Measurements from ENCODE around the gene AKAP5.

Gene AKAP5

GRCh38 chr14:64439141-64439540 is 26.2 kb upstream of the AKAP5 start:
- no peak overlapping the region for H2AFZ ChIP-seq (ENCODE audit: low read depth, low read length)
- peak overlapping the region; percentile 86 for H2BK5ac ChIP-seq (ENCODE audit: low read depth, low read length, poor library complexity, severe bottlenecking)
- H3K9ac ChIP-seq (ENCODE audit: low read length): no peak overlapping the region
- H3K4ac ChIP-seq (ENCODE audit: low read depth in 1 of 2, low read length in 2 of 2): no peak overlapping the region
- H3K18ac ChIP-seq (ENCODE audit: low read depth in 1 of 2, low read length in 2 of 2): no peak overlapping the region
- peaks cover 18 to 75% of the 10 kb centered on the region in 2 experiments for H3K36me3 ChIP-seq (ENCODE audit: control insufficient read depth in 1 of 2, insufficient read depth in 2 of 2, low read depth in 1 of 2, low read length in 2 of 2)
- WGBS: 94% methylated on average over 6 of the region's 6 CpGs
- peak overlapping the region; percentile 28 for H2AK5ac ChIP-seq (ENCODE audit: low read length, severe bottlenecking)
- DNase-seq: no peak
- H3K4me1 ChIP-seq (ENCODE audit: control insufficient read depth, insufficient read depth, low read depth, low read length): peaks cover 8% of the 10 kb centered on the region
- no peak overlapping the region for H2BK120ac ChIP-seq (ENCODE audit: low read depth, low read length)
- H3K9me3 ChIP-seq (ENCODE audit: control insufficient read depth, low read length): no peaks in the 10 kb centered on the region
- no peak overlapping the region for H4K8ac ChIP-seq (ENCODE audit: low read length)
- H2BK12ac ChIP-seq (ENCODE audit: low read length in 2 of 2): no peak overlapping the region
- H2BK15ac ChIP-seq (ENCODE audit: low read depth, poor library complexity, severe bottlenecking): no peak overlapping the region
- H3K4me3 ChIP-seq (ENCODE audit: insufficient read depth in 1 of 2, low read depth in 1 of 2, low read length in 2 of 2): no peak overlapping the region
- H3K27me3 ChIP-seq (ENCODE audit: control insufficient read depth in 1 of 2, insufficient read depth in 1 of 2, low read length in 2 of 2): no peaks in the 10 kb centered on the region
- no peak overlapping the region for H3K14ac ChIP-seq (ENCODE audit: low read length in 2 of 2)
- H3K23ac ChIP-seq (ENCODE audit: low read length in 2 of 2): no peak overlapping the region
- H3K4me2 ChIP-seq (ENCODE audit: low read length, poor library complexity, severe bottlenecking): no peak overlapping the region
- H3K27ac ChIP-seq (ENCODE audit: low read length, poor library complexity, severe bottlenecking): peak overlapping the region; percentile 88
- H4K91ac ChIP-seq (ENCODE audit: low read length): no peak overlapping the region
- H3K79me1 ChIP-seq (replicated peaks; ENCODE audit: low read length, poor library complexity, severe bottlenecking): peaks cover 7% of the 10 kb centered on the region

- H2BK12ac ChIP-seq (ENCODE audit: low read length in 2 of 2): no peak overlapping the region
- peaks cover 18 to 77% of the 10 kb centered on the region in 2 experiments for H3K36me3 ChIP-seq (ENCODE audit: control insufficient read depth in 1 of 2, insufficient read depth in 2 of 2, low read depth in 1 of 2, low read length in 2 of 2)
- no peak overlapping the region for H3K4me3 ChIP-seq (ENCODE audit: insufficient read depth in 1 of 2, low read depth in 1 of 2, low read length in 2 of 2)
- H3K9ac ChIP-seq (ENCODE audit: low read length): no peak overlapping the region
- no peak overlapping the region for H3K23ac ChIP-seq (ENCODE audit: low read length in 2 of 2)
- H3K14ac ChIP-seq (ENCODE audit: low read length in 2 of 2): no peak overlapping the region
- no peak overlapping the region for H2AFZ ChIP-seq (ENCODE audit: low read depth, low read length)
- H3K27ac ChIP-seq (ENCODE audit: low read length, poor library complexity, severe bottlenecking): no peak overlapping the region
- H4K91ac ChIP-seq (ENCODE audit: low read length): no peak overlapping the region
- H2BK5ac ChIP-seq (ENCODE audit: low read depth, low read length, poor library complexity, severe bottlenecking): no peak overlapping the region
- no peak overlapping the region for H2AK5ac ChIP-seq (ENCODE audit: low read length, severe bottlenecking)
- H3K9me3 ChIP-seq (ENCODE audit: control insufficient read depth, low read length): no peaks in the 10 kb centered on the region
- peaks cover 6% of the 10 kb centered on the region for H3K79me1 ChIP-seq (replicated peaks; ENCODE audit: low read length, poor library complexity, severe bottlenecking)
- no peak overlapping the region for H4K8ac ChIP-seq (ENCODE audit: low read length)
- DNase-seq: no peak
- no peak overlapping the region for H3K4ac ChIP-seq (ENCODE audit: low read depth in 1 of 2, low read length in 2 of 2)
- H3K18ac ChIP-seq (ENCODE audit: low read depth in 1 of 2, low read length in 2 of 2): no peak overlapping the region
- H3K4me2 ChIP-seq (ENCODE audit: low read length, poor library complexity, severe bottlenecking): no peak overlapping the region
- no peak overlapping the region for H2BK120ac ChIP-seq (ENCODE audit: low read depth, low read length)
- no peaks in the 10 kb centered on the region for H3K27me3 ChIP-seq (ENCODE audit: control insufficient read depth in 1 of 2, insufficient read depth in 1 of 2, low read length in 2 of 2)
- no peak overlapping the region for H2BK15ac ChIP-seq (ENCODE audit: low read depth, poor library complexity, severe bottlenecking)
- 97% methylated on average over 3 of the region's 3 CpGs for WGBS
- H3K4me1 ChIP-seq (ENCODE audit: control insufficient read depth, insufficient read depth, low read depth, low read length): peaks cover 8% of the 10 kb centered on the region
These were observed 24.8 kb upstream of the AKAP5 start for GRCh38 chr14:64440494-64440893.

- no peak overlapping the region for H3K9ac ChIP-seq (ENCODE audit: low read length)
- H3K27ac ChIP-seq (ENCODE audit: low read length, poor library complexity, severe bottlenecking): no peak overlapping the region
These were observed 22.9 kb upstream of the AKAP5 start for GRCh38 chr14:64442300-64442988.

GRCh38 chr14:64444140-64444539 is 21.2 kb upstream of the AKAP5 start:
- no peak for DNase-seq
- H3K18ac ChIP-seq (ENCODE audit: low read depth in 1 of 2, low read length in 2 of 2): no peak overlapping the region
- H2AFZ ChIP-seq (ENCODE audit: low read depth, low read length): no peak overlapping the region
- H2AK5ac ChIP-seq (ENCODE audit: low read length, severe bottlenecking): peak overlapping the region; percentile 58
- H3K27ac ChIP-seq (ENCODE audit: low read length, poor library complexity, severe bottlenecking): no peak overlapping the region
- no peak overlapping the region for H3K14ac ChIP-seq (ENCODE audit: low read length in 2 of 2)
- peaks cover 18 to 71% of the 10 kb centered on the region in 2 experiments for H3K36me3 ChIP-seq (ENCODE audit: control insufficient read depth in 1 of 2, insufficient read depth in 2 of 2, low read depth in 1 of 2, low read length in 2 of 2)
- no peak overlapping the region for H3K4ac ChIP-seq (ENCODE audit: low read depth in 1 of 2, low read length in 2 of 2)
- 98% methylated on average over 11 of the region's 11 CpGs for WGBS
- no peak overlapping the region for H2BK5ac ChIP-seq (ENCODE audit: low read depth, low read length, poor library complexity, severe bottlenecking)
- no peak overlapping the region for H4K8ac ChIP-seq (ENCODE audit: low read length)
- H2BK12ac ChIP-seq (ENCODE audit: low read length in 2 of 2): peak overlapping the region in 1 of 2 experiments; percentile 8
- H2BK15ac ChIP-seq (ENCODE audit: low read depth, poor library complexity, severe bottlenecking): no peak overlapping the region
- no peaks in the 10 kb centered on the region for H3K9me3 ChIP-seq (ENCODE audit: control insufficient read depth, low read length)
- H3K9ac ChIP-seq (ENCODE audit: low read length): no peak overlapping the region
- H3K4me3 ChIP-seq (ENCODE audit: insufficient read depth in 1 of 2, low read depth in 1 of 2, low read length in 2 of 2): no peak overlapping the region
- peaks cover 11% of the 10 kb centered on the region for H3K4me1 ChIP-seq (ENCODE audit: control insufficient read depth, insufficient read depth, low read depth, low read length)
- no peak overlapping the region for H3K4me2 ChIP-seq (ENCODE audit: low read length, poor library complexity, severe bottlenecking)
- no peak overlapping the region for H4K91ac ChIP-seq (ENCODE audit: low read length)
- no peak overlapping the region for H2BK120ac ChIP-seq (ENCODE audit: low read depth, low read length)
- H3K79me1 ChIP-seq (replicated peaks; ENCODE audit: low read length, poor library complexity, severe bottlenecking): peaks cover 6% of the 10 kb centered on the region
- no peaks in the 10 kb centered on the region for H3K27me3 ChIP-seq (ENCODE audit: control insufficient read depth in 1 of 2, insufficient read depth in 1 of 2, low read length in 2 of 2)
- H3K23ac ChIP-seq (ENCODE audit: low read length in 2 of 2): no peak overlapping the region

More at GRCh38 chr14:64442300-64442988, 22.9 kb upstream of the AKAP5 start:
- no peak overlapping the region for H2BK5ac ChIP-seq (ENCODE audit: low read depth, low read length, poor library complexity, severe bottlenecking)
- no peak overlapping the region for H2BK15ac ChIP-seq (ENCODE audit: low read depth, poor library complexity, severe bottlenecking)
- H3K9me3 ChIP-seq (ENCODE audit: control insufficient read depth, low read length): no peaks in the 10 kb centered on the region
- no peak overlapping the region for H2AFZ ChIP-seq (ENCODE audit: low read depth, low read length)
- DNase-seq: no peak
- no peak overlapping the region for H3K4me3 ChIP-seq (ENCODE audit: insufficient read depth in 1 of 2, low read depth in 1 of 2, low read length in 2 of 2)
- H2BK12ac ChIP-seq (ENCODE audit: low read length in 2 of 2): no peak overlapping the region
- no peaks in the 10 kb centered on the region for H3K27me3 ChIP-seq (ENCODE audit: control insufficient read depth in 1 of 2, insufficient read depth in 1 of 2, low read length in 2 of 2)
- H3K14ac ChIP-seq (ENCODE audit: low read length in 2 of 2): no peak overlapping the region
- WGBS: 76% methylated on average over 16 of the region's 17 CpGs
- no peak overlapping the region for H3K4ac ChIP-seq (ENCODE audit: low read depth in 1 of 2, low read length in 2 of 2)
- H2BK120ac ChIP-seq (ENCODE audit: low read depth, low read length): no peak overlapping the region
- H4K91ac ChIP-seq (ENCODE audit: low read length): no peak overlapping the region
- no peak overlapping the region for H3K18ac ChIP-seq (ENCODE audit: low read depth in 1 of 2, low read length in 2 of 2)
- H3K36me3 ChIP-seq (ENCODE audit: control insufficient read depth in 1 of 2, insufficient read depth in 2 of 2, low read depth in 1 of 2, low read length in 2 of 2): peaks cover 18 to 66% of the 10 kb centered on the region in 2 experiments
- peaks cover 12% of the 10 kb centered on the region for H3K4me1 ChIP-seq (ENCODE audit: control insufficient read depth, insufficient read depth, low read depth, low read length)
- peak overlapping the region; percentile 92 for H2AK5ac ChIP-seq (ENCODE audit: low read length, severe bottlenecking)
- no peak overlapping the region for H4K8ac ChIP-seq (ENCODE audit: low read length)
- no peak overlapping the region for H3K4me2 ChIP-seq (ENCODE audit: low read length, poor library complexity, severe bottlenecking)
- no peak overlapping the region for H3K23ac ChIP-seq (ENCODE audit: low read length in 2 of 2)
- peaks cover 6% of the 10 kb centered on the region for H3K79me1 ChIP-seq (replicated peaks; ENCODE audit: low read length, poor library complexity, severe bottlenecking)
